DMS79 (cell line): ENCODE measurements around the gene ZNF653.

Experiments
- DNase-seq: peaks from one replicate; lab custom pipeline; 2025; lab: John Stamatoyannopoulos, UW

The ZNF653 gene

GRCh38 chr19:11505504-11506100, at the start of gene ZNF653:
TSS of gene ZNF653 (minus strand) at chr19:11505839. CDS start at chr19:11505786, 53 bp downstream.
- DNase-seq: peak; percentile 93

GRCh38 chr19:11555246-11555645, 49.6 kb upstream of the ZNF653 start:
- DNase-seq: no peak

- DNase-seq: no peak
These were observed 48.5 kb upstream of the ZNF653 start for GRCh38 chr19:11554160-11554559.

GRCh38 chr19:11552666-11553372, 47.2 kb upstream of the ZNF653 start:
- no peak for DNase-seq

- no peak for DNase-seq
These were observed 46.1 kb upstream of the ZNF653 start for GRCh38 chr19:11551603-11552235.

GRCh38 chr19:11550265-11550664, 44.6 kb upstream of the ZNF653 start:
- no peak for DNase-seq

GRCh38 chr19:11549386-11549953, 43.8 kb upstream of the ZNF653 start:
- no peak for DNase-seq

GRCh38 chr19:11547929-11548700, 42.5 kb upstream of the ZNF653 start:
- no peak for DNase-seq

- no peak for DNase-seq
These were observed 35.6 kb upstream of the ZNF653 start for GRCh38 chr19:11541238-11541637.

GRCh38 chr19:11540645-11541044, 35.0 kb upstream of the ZNF653 start:
- DNase-seq: no peak

- DNase-seq: no peak
These were observed 34.1 kb upstream of the ZNF653 start for GRCh38 chr19:11539495-11540365.

GRCh38 chr19:11538232-11539036, 32.8 kb upstream of the ZNF653 start, which contains the start of gene CNN1:
TSS of gene CNN1 (plus strand) at chr19:11538851. CDS start at chr19:11538928, 77 bp downstream.
- no peak for DNase-seq

- no peak for DNase-seq
These were observed 30.4 kb upstream of the ZNF653 start for GRCh38 chr19:11535792-11536595.

- DNase-seq: no peak
These were observed 29.3 kb upstream of the ZNF653 start for GRCh38 chr19:11534948-11535347.

- DNase-seq: no peak
These were observed 28.9 kb upstream of the ZNF653 start for GRCh38 chr19:11534538-11534937.

GRCh38 chr19:11530432-11530831, 24.8 kb upstream of the ZNF653 start:
- no peak for DNase-seq

- peak; percentile 99 for DNase-seq
These were observed 23.1 kb upstream of the ZNF653 start, which contains the start of gene ECSIT for GRCh38 chr19:11528551-11529341. TSS of gene ECSIT (minus strand) at chr19:11529134. CDS start at chr19:11519170, 9,964 bp downstream.

- no peak for DNase-seq
These were observed 13.5 kb upstream of the ZNF653 start for GRCh38 chr19:11519138-11519537.
